Measurements from ENCODE around the gene INO80B. TPM values are rescaled to one million over a fixed set of nuclear protein-coding genes. Genes with fewer than 3 reads are reported as not detected.

Gene INO80B
- total RNA-seq, 1 experiment from 2014 or later, result 34.2 TPM

DNA sequence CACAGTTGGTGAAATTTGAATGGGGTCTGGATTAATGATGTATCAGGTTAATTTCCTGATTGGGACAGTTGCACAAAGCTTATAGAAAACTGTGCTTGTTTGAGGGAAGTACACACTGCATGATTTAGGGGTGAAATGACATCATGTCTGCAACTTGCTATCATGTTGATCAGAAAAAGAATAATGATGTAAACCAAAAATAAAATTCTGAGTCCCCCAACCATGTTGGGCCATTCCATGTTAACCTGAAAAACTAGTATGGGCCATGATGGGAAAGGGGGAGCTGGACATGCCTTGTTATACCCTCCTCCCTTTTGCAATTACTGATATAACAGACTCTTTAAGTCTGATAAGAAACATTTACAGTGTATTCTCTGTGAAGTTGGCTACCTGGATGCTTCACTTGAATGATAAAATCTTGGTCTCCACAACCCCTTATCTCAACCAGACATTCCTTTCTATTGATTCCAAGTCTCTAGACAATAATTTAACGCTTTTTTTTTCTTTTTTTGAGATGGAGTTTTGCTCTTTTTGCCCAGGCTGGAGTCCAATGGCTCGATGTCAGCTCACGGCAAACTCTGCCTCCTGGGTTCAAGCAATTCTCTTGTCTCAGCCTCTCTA lies 4.2 kb upstream of the INO80B start:
- Histone ChIP-seq H3K79me2 (ENCODE audit: low read depth) (peaks cover 6% of the 10 kb centered on the region), H3K4me3 (no peak overlapping the region), H4K20me1 (ENCODE audit: insufficient read depth) (no peaks in the 10 kb centered on the region), H3K36me3 (ENCODE audit: low read depth) (no peaks in the 10 kb centered on the region), H2AFZ (no peak overlapping the region), H3F3A (ENCODE audit: insufficient read depth, low read depth) (0 out of 2 replicates have a peak, but pooled peaks cover 7% of the 10 kb centered on the region), H3K4me1 (replicated peaks; ENCODE audit: insufficient read depth) (peaks cover 6% of the 10 kb centered on the region), H3K27me3 (ENCODE audit: insufficient read depth, low read depth) (no peaks in the 10 kb centered on the region), H3K4me2 (no peak overlapping the region), H3K9me3 (ENCODE audit: insufficient read depth, low read depth) (no peaks in the 10 kb centered on the region), H3K9me2 (ENCODE audit: insufficient read depth) (no peaks in the 10 kb centered on the region), H3K27ac (no peak overlapping the region)
- ChIA-PET POLR2A (ENCODE audit: unreplicated experiment) (no interaction called here), CTCF (no interaction called here)
- no peak for DNase-seq
- intact Hi-C loops (cut with micrococcal nuclease; ENCODE audit: unreplicated experiment), result loop anchor here (10.0 kb wide), 1 partner anchor 186 kb away; no protein-coding TSS in a partner anchor
- TF ChIP-seq, protein P1, sequence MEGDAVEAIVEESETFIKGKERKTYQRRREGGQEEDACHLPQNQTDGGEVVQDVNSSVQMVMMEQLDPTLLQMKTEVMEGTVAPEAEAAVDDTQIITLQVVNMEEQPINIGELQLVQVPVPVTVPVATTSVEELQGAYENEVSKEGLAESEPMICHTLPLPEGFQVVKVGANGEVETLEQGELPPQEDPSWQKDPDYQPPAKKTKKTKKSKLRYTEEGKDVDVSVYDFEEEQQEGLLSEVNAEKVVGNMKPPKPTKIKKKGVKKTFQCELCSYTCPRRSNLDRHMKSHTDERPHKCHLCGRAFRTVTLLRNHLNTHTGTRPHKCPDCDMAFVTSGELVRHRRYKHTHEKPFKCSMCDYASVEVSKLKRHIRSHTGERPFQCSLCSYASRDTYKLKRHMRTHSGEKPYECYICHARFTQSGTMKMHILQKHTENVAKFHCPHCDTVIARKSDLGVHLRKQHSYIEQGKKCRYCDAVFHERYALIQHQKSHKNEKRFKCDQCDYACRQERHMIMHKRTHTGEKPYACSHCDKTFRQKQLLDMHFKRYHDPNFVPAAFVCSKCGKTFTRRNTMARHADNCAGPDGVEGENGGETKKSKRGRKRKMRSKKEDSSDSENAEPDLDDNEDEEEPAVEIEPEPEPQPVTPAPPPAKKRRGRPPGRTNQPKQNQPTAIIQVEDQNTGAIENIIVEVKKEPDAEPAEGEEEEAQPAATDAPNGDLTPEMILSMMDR (conservative IDR thresholded peaks at IDR 0.05), result no peak
- TF ChIP-seq EZH2 (IDR thresholded peaks at IDR 0.05; ENCODE audit: low read depth), result no peak
- BruUV-seq (replicated peaks), result no TSS peak

- Histone ChIP-seq H3K27ac (no peak overlapping the region), H3F3A (ENCODE audit: insufficient read depth, low read depth) (peaks cover 31% of the 10 kb centered on the region), H3K4me2 (no peak overlapping the region), H3K9me3 (ENCODE audit: insufficient read depth, low read depth) (no peaks in the 10 kb centered on the region), H2AFZ (no peak overlapping the region), H3K27me3 (ENCODE audit: insufficient read depth, low read depth) (no peaks in the 10 kb centered on the region), H3K9me2 (ENCODE audit: insufficient read depth) (no peaks in the 10 kb centered on the region), H3K79me2 (ENCODE audit: low read depth) (peaks cover 22% of the 10 kb centered on the region), H3K4me3 (no peak overlapping the region), H3K36me3 (ENCODE audit: low read depth) (peaks cover 6% of the 10 kb centered on the region; the same call in 1 of the 2 replicates), H4K20me1 (ENCODE audit: insufficient read depth) (no peaks in the 10 kb centered on the region), H3K4me1 (replicated peaks; ENCODE audit: insufficient read depth) (peaks cover 22% of the 10 kb centered on the region)
- DNase-seq, result no peak
- POLR2A ChIA-PET (ENCODE audit: unreplicated experiment), result no interaction called here
- BruUV-seq (replicated peaks), result no TSS peak
- TF ChIP-seq, protein P1 (conservative IDR thresholded peaks at IDR 0.05), result no peak
- no peak for TF ChIP-seq EZH2 (IDR thresholded peaks at IDR 0.05; ENCODE audit: low read depth)
- CTCF ChIA-PET, result no interaction called here
- intact Hi-C loops (cut with micrococcal nuclease; ENCODE audit: unreplicated experiment), result loop anchor here (10.0 kb wide), 1 partner anchor 192 kb away; no protein-coding TSS in a partner anchor
These were observed 2.3 kb downstream of the INO80B start for GRCh38 chr2:74457129-74457548.

- Histone ChIP-seq H3K4me1 (replicated peaks; ENCODE audit: insufficient read depth) (peaks cover 22% of the 10 kb centered on the region), H3F3A (ENCODE audit: insufficient read depth, low read depth) (peaks cover 30% of the 10 kb centered on the region), H2AFZ (peak overlapping the region; percentile 39; the same call in 1 of the 2 replicates), H3K79me2 (ENCODE audit: low read depth) (peaks cover 22% of the 10 kb centered on the region), H3K36me3 (ENCODE audit: low read depth) (peaks cover 9% of the 10 kb centered on the region), H4K20me1 (ENCODE audit: insufficient read depth) (no peaks in the 10 kb centered on the region), H3K9me3 (ENCODE audit: insufficient read depth, low read depth) (no peaks in the 10 kb centered on the region), H3K4me3 (peak overlapping the region; percentile 47), H3K9me2 (ENCODE audit: insufficient read depth) (no peaks in the 10 kb centered on the region), H3K27me3 (ENCODE audit: insufficient read depth, low read depth) (no peaks in the 10 kb centered on the region), H3K4me2 (peak overlapping the region; percentile 79), H3K27ac (peak overlapping the region; percentile 20; the same call in 1 of the 2 replicates)
- POLR2A ChIA-PET (ENCODE audit: unreplicated experiment), result interaction anchor here (0.6 to 1.2 kb wide), 5 partner anchors 11 to 721 kb away, joined by 4 to 9 read pairs (median 5); partner anchors contain the start of genes MRPL53 and TPRKB
- TF ChIP-seq, protein P1 (conservative IDR thresholded peaks at IDR 0.05), result no peak
- TF ChIP-seq EZH2 (IDR thresholded peaks at IDR 0.05; ENCODE audit: low read depth), result no peak
- intact Hi-C loops (cut with micrococcal nuclease; ENCODE audit: unreplicated experiment), result loop anchor here (1.0 to 10.0 kb wide), 2 partner anchors 17 to 193 kb away; no protein-coding TSS in a partner anchor
- CTCF ChIA-PET, result no interaction called here
- no peak for DNase-seq
- BruUV-seq (replicated peaks), result no TSS peak
These were observed 2.8 kb downstream of the INO80B start for GRCh38 chr2:74457549-74458131.

Data from PC-9 (cell line).